GM12878 (cell line): ENCODE measurements around the gene PIEZO2.
"Not testable (repeated sequence)": the region's sequence is repeated elsewhere in the genome, so short reads cannot be mapped to it uniquely, and the experiment has no call there.

ENCODE experiments used
- CBX3 ChIP-seq: fragments of 200-600 bp; sonication (generic); IDR thresholded peaks from 2 replicates; pipeline ENCODE4 v1.6.1; 2016; ENCODE audit warnings: low read depth, borderline replicate concordance
- CEBPB ChIP-seq, 2 experiments: fragments of 150-350 bp in 1 of 2; IDR thresholded peaks; 2 replicates each; pipeline ENCODE4 v1.6.1; 2012 to 2014; ENCODE audit warnings: low read depth in 2 of 2, low read length in 2 of 2, borderline replicate concordance in 1 of 2, inconsistent platforms in 1 of 2
- CHD2 ChIP-seq: IDR thresholded peaks from 2 replicates; pipeline ENCODE4 v1.6.1; 2011; ENCODE audit warnings: low read depth, low read length, improper control_type of control experiment, borderline replicate concordance
- EZH2 ChIP-seq: IDR thresholded peaks from 2 replicates; pipeline ENCODE4 v1.6.1; 2012; ENCODE audit warnings: low read depth, mild to moderate bottlenecking, control low read depth, inconsistent platforms, low read length, borderline replicate concordance; ENCODE audit not compliant: control insufficient read depth
- JUND ChIP-seq: IDR thresholded peaks from 2 replicates; pipeline ENCODE4 v1.6.1; 2012; ENCODE audit warnings: low read depth, mild to moderate bottlenecking, low read length, improper control_type of control experiment, moderate library complexity
- MXI1 ChIP-seq: fragments of 150-350 bp; IDR thresholded peaks from 2 replicates; pipeline ENCODE4 v1.6.1; 2011; ENCODE audit warnings: low read depth, mild to moderate bottlenecking, inconsistent platforms, low read length, improper control_type of control experiment
- POLR2AphosphoS5 ChIP-seq: IDR thresholded peaks from 2 replicates; pipeline ENCODE4 v1.6.1; 2011; ENCODE audit warnings: mild to moderate bottlenecking, low read length, inconsistent platforms
- ZNF274 ChIP-seq: IDR thresholded peaks from one replicate; pipeline ENCODE4 v1.8.0; 2011; ENCODE audit not compliant: insufficient read length, insufficient read depth

- TF ChIP-seq MXI1; ZNF274; CBX3; CEBPB (IDR thresholded peaks at IDR 0.05; ENCODE audit: borderline replicate concordance in 1 of 2, low read depth in 2 of 2, low read length in 2 of 2); JUND; CHD2; EZH2; POLR2AphosphoS5: not testable (repeated sequence)
These were observed 506.3 kb downstream of the PIEZO2 start for GRCh38 chr18:10642915-10643524.
